HL-60 (cell line): ENCODE measurements around the gene DCHS2.

ENCODE experiments used
- DNase-seq, 2 experiments: peaks; one replicate each; pipeline ENCODE4 v3.0.0-alpha.2; 2010 to 2020; ENCODE audit warnings: low read depth in 1 of 2, low spot score in 1 of 2
- H3K27ac ChIP-seq: fragments of 250-450 bp; sonication (Bioruptor Pico); replicated peaks from 2 replicates; pipeline ENCODE4 v1.5.1; 2020; ENCODE audit warnings: mild to moderate bottlenecking, moderate library complexity
- H3K27me3 ChIP-seq: fragments of 250-450 bp; sonication (Bioruptor Pico); 2 replicates; pipeline ENCODE4 v1.5.1; 2021; ENCODE audit warnings: mild to moderate bottlenecking, moderate library complexity; ENCODE audit not compliant: insufficient read depth, poor library complexity, severe bottlenecking
- H3K4me3 ChIP-seq: replicated peaks from 2 replicates; pipeline ENCODE4 v1.5.1; 2011; ENCODE audit warnings: mild to moderate bottlenecking, control low read depth, low read length; ENCODE audit not compliant: insufficient read depth
- CTCF ChIP-seq: IDR thresholded peaks from one replicate; pipeline ENCODE4 v1.5.1; 2011; ENCODE audit warnings: low read length, control low read depth, inconsistent platforms; ENCODE audit not compliant: insufficient read depth
- GABPA ChIP-seq: IDR thresholded peaks from 2 replicates; pipeline ENCODE4 v1.6.1; 2012; ENCODE audit warnings: low read depth
- POLR2AphosphoS5 ChIP-seq: IDR thresholded peaks from 2 replicates; pipeline ENCODE4 v1.6.1; 2012; ENCODE audit warnings: low read depth
- REST ChIP-seq: IDR thresholded peaks from 2 replicates; pipeline ENCODE4 v1.6.1; 2012; ENCODE audit warnings: low read depth; ENCODE audit not compliant: insufficient replicate concordance
- SPI1 ChIP-seq: IDR thresholded peaks from 2 replicates; pipeline ENCODE4 v1.6.1; 2012; ENCODE audit warnings: low read depth, mild to moderate bottlenecking, borderline replicate concordance

Gene DCHS2

GRCh38 chr4:154341448-154341847, 150.2 kb downstream of the DCHS2 start:
- no peak overlapping the region for H3K4me3 ChIP-seq
- DNase-seq = no peak
- H3K27me3 ChIP-seq = peaks cover under 1% of the 10 kb centered on the region
- TF ChIP-seq SPI1 (no peak), CTCF (no peak), POLR2AphosphoS5 (no peak), REST (no peak), GABPA (no peak)
- H3K27ac ChIP-seq = no peak overlapping the region

GRCh38 chr4:154335588-154335987, 156.0 kb downstream of the DCHS2 start:
- Histone ChIP-seq H3K27me3 (peaks cover 10% of the 10 kb centered on the region), H3K4me3 (no peak overlapping the region), H3K27ac (no peak overlapping the region)
- no peak for DNase-seq
- TF ChIP-seq POLR2AphosphoS5 (no peak), SPI1 (no peak), GABPA (no peak)

GRCh38 chr4:154332681-154333421, 158.7 kb downstream of the DCHS2 start:
- Histone ChIP-seq H3K4me3 (peak overlapping the region; percentile 32), H3K27me3 (peaks cover 10% of the 10 kb centered on the region), H3K27ac (no peak overlapping the region)
- DNase-seq = peak; percentile 5 to 16
- TF ChIP-seq CTCF (no peak), POLR2AphosphoS5 (no peak), GABPA (no peak), REST (no peak), SPI1 (no peak)

GRCh38 chr4:154329939-154330338, 161.7 kb downstream of the DCHS2 start:
- H3K4me3 ChIP-seq = no peak overlapping the region
- H3K27ac ChIP-seq = no peak overlapping the region
- H3K27me3 ChIP-seq = peaks cover 10% of the 10 kb centered on the region
- TF ChIP-seq POLR2AphosphoS5 = no peak
- no peak for TF ChIP-seq GABPA
- TF ChIP-seq REST = no peak
- no peak for TF ChIP-seq CTCF
- TF ChIP-seq SPI1 = no peak
- DNase-seq = no peak
